ENCODE measurements around the gene SIRT1. TPM values are rescaled to one million over a fixed set of nuclear protein-coding genes. Genes with fewer than 3 reads are reported as not detected.
"Not testable (repeated sequence)": the region's sequence is repeated elsewhere in the genome, so short reads cannot be mapped to it uniquely, and the experiment has no call there.

The SIRT1 gene
- total RNA-seq, 1 experiment from 2014 or later, result 29.0 TPM

- no peaks in the 10 kb centered on the region for H3K4me1 ChIP-seq (ENCODE audit: low read length)
- H3K9me3 ChIP-seq (ENCODE audit: low read length), result no peaks in the 10 kb centered on the region
- DNase-seq, result no peak
- no peak overlapping the region for H3K4me3 ChIP-seq (ENCODE audit: low read length)
- H2AFZ ChIP-seq (ENCODE audit: low read length), result no peak overlapping the region
- no peak overlapping the region for H3K4me2 ChIP-seq (ENCODE audit: low read depth, low read length, poor library complexity, severe bottlenecking)
- no peaks in the 10 kb centered on the region for H3K27me3 ChIP-seq (ENCODE audit: low read length)
- peaks cover 30% of the 10 kb centered on the region for H3K79me2 ChIP-seq (ENCODE audit: low read length)
- peaks cover 46% of the 10 kb centered on the region for H3K36me3 ChIP-seq (ENCODE audit: insufficient read depth, low read length)
- no peaks in the 10 kb centered on the region for H3K9me2 ChIP-seq (replicated peaks; ENCODE audit: insufficient read depth, low read length)
- no peaks in the 10 kb centered on the region for H4K20me1 ChIP-seq (ENCODE audit: insufficient read depth, low read depth, low read length)
- H3K27ac ChIP-seq (ENCODE audit: low read length), result no peak overlapping the region
- H3K9ac ChIP-seq (ENCODE audit: low read length), result no peak overlapping the region
Observed at GRCh38 chr10:67943917-67944316, 59.5 kb downstream of the SIRT1 start.

DNA sequence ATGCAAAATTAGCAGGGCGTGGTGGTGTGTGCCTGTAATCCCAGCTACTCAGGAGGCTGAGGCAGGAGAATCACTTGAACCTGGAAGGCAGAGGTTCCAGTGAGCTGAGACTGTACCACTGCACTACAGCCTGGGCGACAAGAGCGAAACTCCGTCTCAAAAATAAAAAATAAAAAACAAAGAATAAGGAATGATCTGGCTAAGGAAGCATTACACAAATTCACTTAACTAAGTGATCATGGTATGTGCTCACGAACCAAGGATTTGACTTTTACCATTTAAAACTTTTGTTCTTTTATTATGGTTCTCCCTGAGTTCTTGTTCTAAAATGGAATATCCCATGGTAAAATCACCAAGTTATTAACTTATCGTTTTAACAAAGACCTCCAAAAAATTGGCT, 71.2 kb downstream of the SIRT1 start:
- Histone ChIP-seq H3K9me3 (ENCODE audit: low read length) (no peaks in the 10 kb centered on the region), H3K79me2 (ENCODE audit: low read length) (peaks cover 9% of the 10 kb centered on the region; the same call in 1 of the 2 replicates), H2AFZ (ENCODE audit: low read length) (no peak overlapping the region), H3K27me3 (ENCODE audit: low read length) (no peaks in the 10 kb centered on the region), H4K20me1 (ENCODE audit: insufficient read depth, low read depth, low read length) (no peaks in the 10 kb centered on the region), H3K36me3 (ENCODE audit: insufficient read depth, low read length) (peaks cover 35% of the 10 kb centered on the region; the same call in 1 of the 2 replicates), H3K27ac (ENCODE audit: low read length) (no peak overlapping the region), H3K4me2 (ENCODE audit: low read depth, low read length, poor library complexity, severe bottlenecking) (no peak overlapping the region), H3K4me1 (ENCODE audit: low read length) (no peaks in the 10 kb centered on the region), H3K4me3 (ENCODE audit: low read length) (no peak overlapping the region), H3K9me2 (replicated peaks; ENCODE audit: insufficient read depth, low read length) (no peaks in the 10 kb centered on the region), H3K9ac (ENCODE audit: low read length) (no peak overlapping the region)
- no peak for DNase-seq

DNA sequence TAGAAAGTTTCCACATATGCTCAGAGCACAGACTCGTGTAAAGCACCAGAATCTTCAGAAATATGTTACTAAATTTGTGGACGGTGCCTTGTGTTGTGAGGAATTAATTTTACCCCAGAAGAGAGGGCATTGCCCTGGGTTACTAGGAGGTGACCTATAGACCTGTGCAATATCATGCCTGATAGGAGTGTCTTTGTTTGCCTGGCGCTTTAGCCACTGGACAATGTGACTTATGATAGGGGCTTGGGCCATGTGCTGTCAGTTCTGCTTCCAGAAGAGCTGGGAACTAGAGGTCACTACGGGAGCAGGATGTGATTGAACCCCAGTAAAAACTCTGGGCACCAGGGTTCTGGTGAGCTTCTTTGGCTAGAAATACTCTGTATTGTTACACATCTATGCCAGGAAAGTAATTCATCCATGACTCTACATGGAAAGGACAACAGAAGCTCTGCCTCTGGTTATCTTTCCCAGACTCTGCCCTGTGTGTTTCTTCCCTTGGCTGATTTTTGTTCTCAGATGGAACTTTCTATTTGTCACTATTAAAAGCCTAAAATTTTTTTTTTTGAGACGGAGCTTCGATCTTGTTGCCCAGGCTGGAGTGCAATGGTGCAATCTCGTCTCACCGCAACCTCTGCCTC, 75.5 kb downstream of the SIRT1 start:
- Histone ChIP-seq H3K79me2 (ENCODE audit: low read length) (no peaks in the 10 kb centered on the region), H2AFZ (ENCODE audit: low read length) (no peak overlapping the region), H3K4me2 (ENCODE audit: low read depth, low read length, poor library complexity, severe bottlenecking) (no peak overlapping the region), H4K20me1 (ENCODE audit: insufficient read depth, low read depth, low read length) (no peaks in the 10 kb centered on the region), H3K36me3 (ENCODE audit: insufficient read depth, low read length) (peaks cover 16% of the 10 kb centered on the region; the same call in 1 of the 2 replicates), H3K27me3 (ENCODE audit: low read length) (no peaks in the 10 kb centered on the region), H3K4me3 (ENCODE audit: low read length) (no peak overlapping the region), H3K27ac (ENCODE audit: low read length) (no peak overlapping the region), H3K9me3 (ENCODE audit: low read length) (no peaks in the 10 kb centered on the region), H3K9ac (ENCODE audit: low read length) (no peak overlapping the region), H3K9me2 (replicated peaks; ENCODE audit: insufficient read depth, low read length) (no peaks in the 10 kb centered on the region), H3K4me1 (ENCODE audit: low read length) (no peaks in the 10 kb centered on the region)
- no peak for DNase-seq

- Histone ChIP-seq H3K4me2 (ENCODE audit: low read depth, low read length, poor library complexity, severe bottlenecking) (no peak overlapping the region), H3K4me1 (ENCODE audit: low read length) (no peaks in the 10 kb centered on the region), H3K9me3 (ENCODE audit: low read length) (no peaks in the 10 kb centered on the region), H3K27ac (ENCODE audit: low read length) (no peak overlapping the region), H3K9ac (ENCODE audit: low read length) (no peak overlapping the region), H3K36me3 (ENCODE audit: insufficient read depth, low read length) (peaks cover 32% of the 10 kb centered on the region), H4K20me1 (ENCODE audit: insufficient read depth, low read depth, low read length) (no peaks in the 10 kb centered on the region), H2AFZ (ENCODE audit: low read length) (no peak overlapping the region), H3K27me3 (ENCODE audit: low read length) (no peaks in the 10 kb centered on the region), H3K79me2 (ENCODE audit: low read length) (peaks cover 25% of the 10 kb centered on the region), H3K9me2 (replicated peaks; ENCODE audit: insufficient read depth, low read length) (no peaks in the 10 kb centered on the region), H3K4me3 (ENCODE audit: low read length) (no peak overlapping the region)
- no peak for DNase-seq
Observed at GRCh38 chr10:67965456-67965855, 81.0 kb downstream of the SIRT1 start.

- not testable (repeated sequence) for H3K9me2 ChIP-seq (replicated peaks; ENCODE audit: insufficient read depth, low read length); H3K4me2 ChIP-seq (ENCODE audit: low read depth, low read length, poor library complexity, severe bottlenecking); H2AFZ ChIP-seq (ENCODE audit: low read length); H3K4me1 ChIP-seq (ENCODE audit: low read length); H3K27me3 ChIP-seq (ENCODE audit: low read length); H3K9ac ChIP-seq (ENCODE audit: low read length); H3K9me3 ChIP-seq (ENCODE audit: low read length); DNase-seq; H4K20me1 ChIP-seq (ENCODE audit: insufficient read depth, low read depth, low read length); H3K27ac ChIP-seq (ENCODE audit: low read length); H3K4me3 ChIP-seq (ENCODE audit: low read length)
- Histone ChIP-seq H3K36me3 (ENCODE audit: insufficient read depth, low read length) (peaks cover 36% of the 10 kb centered on the region), H3K79me2 (ENCODE audit: low read length) (peaks cover 28% of the 10 kb centered on the region)
Observed at GRCh38 chr10:67966035-67966434, 81.6 kb downstream of the SIRT1 start.

Small RNAs within 50 kb of the gene (small RNA-seq; reads per million reads assigned to genes)
- gene RNU6-523P, result not detected

Other genes with a start within 250 kb of the SIRT1 start
- gene CTNNA3, start 188.5 kb upstream of the SIRT1 start, total RNA-seq (2014; rRNA removed; shearing (Covaris generic); ENCODE audit: low replicate concordance), result 0.07 TPM in 1 of 2 replicates, not detected in the other
- 52.2 and 72.8 TPM in 2 replicates for gene DNAJC12, start 46.5 kb upstream of the SIRT1 start, total RNA-seq (2014; rRNA removed; shearing (Covaris generic); ENCODE audit: low replicate concordance)
- gene HERC4, start 190.6 kb downstream of the SIRT1 start, total RNA-seq (2014; rRNA removed; shearing (Covaris generic); ENCODE audit: low replicate concordance), result 54.1 and 99.9 TPM in 2 replicates
- not detected in 2 replicates for gene MYPN, start 224.8 kb downstream of the SIRT1 start, total RNA-seq (2014; rRNA removed; shearing (Covaris generic); ENCODE audit: low replicate concordance)

Measured in Karpas-422 (cell line).